ENCODE results near the gene COL26A1.

DNA sequence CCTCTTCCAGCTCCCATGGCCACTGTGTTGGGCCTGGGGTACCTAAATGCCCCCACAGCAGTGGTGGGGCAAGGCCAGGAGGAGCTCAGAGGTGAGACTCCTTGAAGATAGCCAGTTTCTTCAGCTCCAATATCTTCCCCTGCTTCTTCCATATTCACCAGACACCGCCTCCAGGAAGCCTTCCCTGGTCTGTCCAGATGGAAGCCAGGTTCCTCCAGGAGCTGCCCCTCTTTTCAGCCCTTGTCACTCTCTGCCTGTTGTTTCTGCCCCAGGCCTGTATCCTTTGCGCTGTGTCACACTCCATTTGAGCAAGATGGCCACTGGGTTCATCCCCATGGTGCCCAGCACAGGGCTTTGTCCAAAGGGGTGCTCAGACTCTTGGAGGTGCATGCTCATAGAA lies 138.7 kb downstream of the COL26A1 start:
- TF ChIP-seq, protein P1, sequence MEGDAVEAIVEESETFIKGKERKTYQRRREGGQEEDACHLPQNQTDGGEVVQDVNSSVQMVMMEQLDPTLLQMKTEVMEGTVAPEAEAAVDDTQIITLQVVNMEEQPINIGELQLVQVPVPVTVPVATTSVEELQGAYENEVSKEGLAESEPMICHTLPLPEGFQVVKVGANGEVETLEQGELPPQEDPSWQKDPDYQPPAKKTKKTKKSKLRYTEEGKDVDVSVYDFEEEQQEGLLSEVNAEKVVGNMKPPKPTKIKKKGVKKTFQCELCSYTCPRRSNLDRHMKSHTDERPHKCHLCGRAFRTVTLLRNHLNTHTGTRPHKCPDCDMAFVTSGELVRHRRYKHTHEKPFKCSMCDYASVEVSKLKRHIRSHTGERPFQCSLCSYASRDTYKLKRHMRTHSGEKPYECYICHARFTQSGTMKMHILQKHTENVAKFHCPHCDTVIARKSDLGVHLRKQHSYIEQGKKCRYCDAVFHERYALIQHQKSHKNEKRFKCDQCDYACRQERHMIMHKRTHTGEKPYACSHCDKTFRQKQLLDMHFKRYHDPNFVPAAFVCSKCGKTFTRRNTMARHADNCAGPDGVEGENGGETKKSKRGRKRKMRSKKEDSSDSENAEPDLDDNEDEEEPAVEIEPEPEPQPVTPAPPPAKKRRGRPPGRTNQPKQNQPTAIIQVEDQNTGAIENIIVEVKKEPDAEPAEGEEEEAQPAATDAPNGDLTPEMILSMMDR (IDR thresholded peaks at IDR 0.05), result no peak
- TF ChIP-seq POLR2A (IDR thresholded peaks at IDR 0.05), result no peak
